IPS DF 19.7 (cell line): Measurements from ENCODE around the gene ACTR3C.
"Not testable (repeated sequence)": the region's sequence is repeated elsewhere in the genome, so short reads cannot be mapped to it uniquely, and the experiment has no call there.

Experiments used
- DNase-seq: peaks from one replicate; pipeline ENCODE4 v3.0.0-alpha.2; 2013; ENCODE audit warnings: low read depth, low spot score

ACTR3C gene

DNA sequence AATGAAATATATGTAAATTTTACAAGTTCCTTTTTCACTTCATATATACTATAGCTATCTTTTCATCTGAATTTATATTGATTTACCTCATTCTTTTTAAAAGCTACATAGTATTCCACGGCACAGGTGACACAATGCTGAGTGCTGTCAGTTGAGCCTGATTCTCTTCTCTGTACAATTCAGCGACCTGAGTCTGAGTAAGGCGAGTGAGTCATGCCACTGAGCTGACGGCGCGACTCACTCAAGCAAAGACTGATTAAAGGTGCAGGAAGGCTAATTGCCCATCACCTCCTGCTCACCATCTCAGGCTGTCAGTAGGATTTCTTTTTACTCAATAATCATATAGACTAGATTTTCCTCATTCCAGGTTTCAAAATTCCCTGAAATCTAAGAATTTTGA, 39.7 kb downstream of the ACTR3C start:
- DNase-seq = not testable (repeated sequence)

DNA sequence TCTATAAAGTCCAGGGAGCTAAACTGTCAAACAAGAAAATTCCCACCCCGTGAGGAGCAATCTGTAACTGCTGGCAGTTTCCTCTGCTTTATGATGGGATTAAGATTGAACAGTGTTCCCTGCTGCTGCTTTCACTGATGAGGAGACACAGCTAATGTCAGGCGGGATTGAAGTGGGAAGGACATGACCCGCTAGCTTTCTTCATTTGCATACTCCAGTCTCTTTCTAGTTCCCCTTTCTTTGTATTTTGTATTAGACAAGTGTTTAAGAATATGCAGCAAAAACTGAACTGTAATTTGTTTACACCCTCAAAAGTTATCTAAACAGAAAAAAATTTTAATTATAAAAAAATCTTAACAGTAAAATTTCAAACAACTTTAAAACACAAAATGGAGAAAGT, 40.2 kb downstream of the ACTR3C start:
- not testable (repeated sequence) for DNase-seq

DNA sequence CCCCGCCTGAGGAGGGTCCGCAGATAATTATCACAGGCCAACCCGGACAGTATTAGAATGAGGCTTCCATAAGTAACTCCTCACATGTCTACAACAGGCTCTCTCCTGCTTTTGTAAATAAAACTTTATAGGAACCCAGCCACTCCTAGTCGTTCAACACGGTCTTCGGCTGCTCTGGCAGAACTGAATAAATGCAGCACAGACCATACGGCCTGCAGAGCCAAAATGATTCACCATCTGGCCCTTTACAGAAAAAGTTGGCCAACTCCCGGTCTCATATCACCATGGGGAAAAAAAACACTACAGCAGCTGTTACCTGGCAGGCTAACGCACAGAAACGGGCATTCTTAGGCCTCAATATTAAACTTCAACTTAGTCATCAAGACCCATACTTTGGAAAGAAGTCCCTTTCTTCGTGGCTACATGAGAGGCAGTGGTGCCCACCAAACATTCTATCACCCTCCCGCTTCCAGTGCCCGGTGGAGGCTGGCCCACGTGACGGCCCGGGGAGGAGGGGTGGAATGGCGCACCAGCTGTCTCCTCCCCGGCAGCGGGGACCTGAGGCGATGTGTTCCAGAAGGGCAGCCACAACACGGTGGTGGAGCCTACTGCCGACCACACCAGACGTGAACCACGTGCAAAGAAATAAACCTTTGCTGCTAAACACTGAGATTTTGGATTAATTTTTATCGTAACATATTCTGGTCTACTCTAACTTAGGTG, 41.5 kb downstream of the ACTR3C start:
- DNase-seq = not testable (repeated sequence)

DNA sequence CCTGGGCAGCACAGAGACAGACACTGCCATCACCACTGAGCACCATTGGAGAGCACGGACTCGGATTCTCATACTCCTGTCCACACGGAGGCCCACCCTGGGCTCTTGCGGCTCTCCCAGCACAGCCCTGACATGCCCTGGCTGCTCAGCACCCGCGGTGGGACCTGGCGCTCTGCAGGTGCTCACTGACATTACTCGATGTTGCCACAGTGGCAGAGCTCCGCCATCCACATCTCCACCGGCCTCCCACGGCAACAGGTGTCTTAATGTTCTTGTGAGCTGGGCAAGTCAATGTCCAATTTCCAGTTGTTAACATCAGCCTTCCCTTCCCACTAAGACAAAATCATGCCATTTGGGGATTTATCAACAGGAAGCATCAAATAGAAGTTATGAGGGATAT, 45.0 kb downstream of the ACTR3C start:
- DNase-seq = not testable (repeated sequence)

DNA sequence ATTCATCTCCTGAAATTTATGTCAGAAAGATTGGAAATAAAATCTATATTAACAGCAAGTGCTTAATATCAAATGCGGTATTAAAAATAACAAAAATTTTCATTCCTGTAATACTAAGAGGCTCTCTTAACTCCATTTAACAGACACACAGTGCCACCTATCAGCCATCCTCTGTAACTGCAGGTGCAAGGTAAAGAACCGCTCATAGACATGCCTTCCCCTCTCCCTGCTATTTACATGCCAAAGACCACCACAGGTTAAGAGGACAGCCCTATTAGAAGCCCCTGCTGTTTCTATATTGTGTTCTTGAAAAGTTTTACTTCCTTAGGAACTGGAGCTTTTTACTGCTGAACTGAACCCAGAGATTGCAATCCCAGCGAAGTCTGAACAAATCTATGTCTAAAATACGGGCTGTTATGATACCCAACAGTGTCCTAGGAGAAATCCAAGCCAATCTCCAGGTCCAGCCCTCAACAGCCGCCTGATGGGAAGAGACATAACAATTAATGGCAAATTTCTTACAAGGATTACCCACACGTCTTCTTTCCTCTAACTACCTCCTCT, 47.1 kb downstream of the ACTR3C start:
- DNase-seq = not testable (repeated sequence)

DNA sequence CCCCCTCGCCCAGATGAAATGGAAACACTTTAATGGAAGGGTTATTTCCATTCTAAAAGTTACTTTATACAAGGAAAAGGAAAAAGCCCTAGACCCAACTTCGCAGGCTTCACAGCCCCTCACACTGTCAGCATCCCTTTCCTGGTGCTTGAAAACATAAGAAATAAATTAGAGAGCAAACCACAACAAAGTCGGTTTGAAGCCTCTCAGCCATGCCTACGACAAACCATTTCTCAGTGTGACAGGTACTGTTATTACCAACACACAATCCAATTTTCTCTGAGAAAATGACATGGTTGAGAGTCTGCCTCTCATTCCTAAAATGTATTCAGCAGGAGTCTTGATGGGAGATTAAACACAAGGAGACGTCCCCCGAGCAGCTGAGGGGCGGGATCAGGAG, 51.4 kb downstream of the ACTR3C start:
- DNase-seq = not testable (repeated sequence)

DNA sequence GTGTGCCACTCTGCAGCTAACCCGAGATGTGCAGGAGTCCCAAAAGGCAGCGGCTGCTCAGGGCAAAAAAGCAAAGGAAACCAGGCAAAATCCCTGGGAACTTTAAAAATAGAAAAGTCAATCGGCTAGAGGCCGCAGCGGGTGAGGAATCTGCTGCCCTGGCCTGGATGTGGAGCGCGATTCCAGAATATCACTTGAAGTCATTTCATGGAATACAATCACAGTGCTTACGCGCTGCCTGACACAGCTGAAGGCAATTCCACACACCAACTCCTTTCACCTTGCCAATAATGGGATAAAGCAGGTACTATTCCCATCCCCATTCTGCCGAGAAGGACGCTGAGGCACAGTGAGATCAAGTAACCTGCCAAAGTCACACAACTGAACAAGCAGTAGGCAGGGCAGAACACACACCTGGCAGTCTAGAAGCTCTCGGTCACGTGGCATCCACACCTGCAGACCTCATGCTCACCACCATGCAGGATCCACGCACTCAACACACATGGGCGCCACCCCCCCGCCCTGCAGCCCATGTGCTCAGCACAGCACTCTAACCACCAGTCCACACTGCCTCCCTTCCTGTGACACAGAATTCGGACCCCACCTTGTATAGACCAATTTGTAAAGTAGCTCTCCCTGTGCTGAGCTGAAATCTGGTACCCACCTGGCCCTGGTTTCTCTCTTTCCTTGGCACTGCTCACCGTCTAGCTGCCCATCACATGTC, 53.1 kb downstream of the ACTR3C start:
- not testable (repeated sequence) for DNase-seq

DNA sequence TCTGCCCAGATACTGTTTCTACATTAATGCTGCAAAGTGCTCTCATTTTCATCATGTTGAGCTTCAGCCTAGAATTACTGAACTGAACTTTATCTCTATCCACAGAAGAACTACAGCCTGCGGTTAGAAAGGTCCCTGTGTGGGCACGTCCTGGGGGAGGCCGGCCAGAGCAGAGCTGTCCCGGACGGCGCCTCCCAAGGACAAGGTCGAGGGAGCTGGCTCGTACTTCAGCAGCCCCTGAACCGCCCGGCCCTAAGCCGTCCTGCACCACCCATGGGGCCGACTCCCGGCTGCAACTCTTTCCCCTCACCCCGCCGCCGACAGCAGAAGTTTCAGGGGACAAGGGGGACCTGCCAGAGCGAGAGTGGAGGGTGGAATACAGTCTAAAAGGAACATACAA, 54.5 kb downstream of the ACTR3C start:
- not testable (repeated sequence) for DNase-seq

DNA sequence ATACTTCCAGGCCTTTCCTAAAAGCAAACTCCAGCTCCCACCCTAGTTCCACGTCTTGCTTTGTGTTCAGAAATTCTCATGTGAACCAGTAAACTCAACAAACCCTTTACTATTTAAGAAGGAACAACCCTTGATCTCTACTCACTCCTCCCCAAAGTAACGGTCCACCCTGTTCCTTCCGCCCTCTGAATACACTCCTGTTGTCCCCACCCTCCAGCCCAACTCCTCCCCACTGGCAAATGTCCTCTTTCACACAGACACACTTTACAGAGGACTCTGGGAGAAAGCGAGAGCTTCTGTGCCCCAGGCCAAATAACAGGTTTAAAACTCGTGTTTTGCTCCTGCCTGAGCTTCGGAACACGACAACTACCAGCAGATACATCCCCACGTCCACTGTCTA, 55.1 kb downstream of the ACTR3C start:
- DNase-seq = not testable (repeated sequence)

DNA sequence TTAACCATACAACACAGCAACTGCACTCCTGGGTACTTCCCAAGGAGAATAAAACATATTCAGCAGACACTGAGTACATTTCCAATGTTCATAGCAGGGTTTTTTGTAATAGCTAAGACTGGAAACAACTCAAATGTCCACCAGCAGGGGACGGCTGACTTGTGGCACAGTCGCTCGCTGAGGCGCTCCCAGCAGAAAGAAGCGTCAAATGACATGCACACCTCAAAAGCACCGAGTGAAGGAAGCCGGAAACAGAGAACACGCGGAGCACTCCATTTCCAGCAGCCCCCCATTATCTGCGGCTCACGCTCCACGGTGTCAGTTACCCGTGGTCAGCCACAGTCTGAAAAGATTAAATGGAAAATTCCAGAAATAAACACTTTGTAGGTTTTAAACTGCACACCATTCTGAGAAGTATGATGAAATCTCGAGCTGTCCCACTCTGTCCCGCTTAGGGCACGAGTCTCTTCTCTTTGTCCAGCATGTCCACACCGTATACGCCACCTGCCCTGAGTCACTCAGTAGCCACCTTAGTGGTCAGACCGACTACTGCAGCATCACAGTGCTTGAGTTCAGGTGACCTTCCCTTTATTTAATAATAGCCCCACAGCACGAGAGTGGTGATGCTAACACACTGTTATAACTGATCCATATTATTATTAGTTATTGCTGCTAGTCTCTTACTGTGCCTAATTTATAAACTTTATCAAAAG, 56.2 kb downstream of the ACTR3C start:
- not testable (repeated sequence) for DNase-seq

DNA sequence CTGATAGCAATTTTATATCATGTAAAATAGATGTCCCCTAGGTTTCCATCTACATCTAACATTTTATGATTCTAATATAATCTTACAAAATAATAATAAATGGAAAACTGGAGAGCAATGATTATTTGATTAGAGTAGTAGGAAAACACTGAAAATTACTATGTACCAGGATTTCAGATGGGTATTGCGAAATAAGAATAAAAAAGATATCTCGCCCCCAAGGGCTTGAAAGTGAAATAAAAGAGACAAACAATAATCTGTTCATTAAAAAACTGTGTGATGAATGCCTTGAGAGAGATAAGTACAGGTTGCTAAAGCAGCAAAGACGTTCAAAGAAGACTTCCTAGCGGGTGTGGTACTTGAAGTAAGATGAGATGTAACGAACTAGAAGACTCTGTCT, 60.7 kb downstream of the ACTR3C start:
- not testable (repeated sequence) for DNase-seq

DNA sequence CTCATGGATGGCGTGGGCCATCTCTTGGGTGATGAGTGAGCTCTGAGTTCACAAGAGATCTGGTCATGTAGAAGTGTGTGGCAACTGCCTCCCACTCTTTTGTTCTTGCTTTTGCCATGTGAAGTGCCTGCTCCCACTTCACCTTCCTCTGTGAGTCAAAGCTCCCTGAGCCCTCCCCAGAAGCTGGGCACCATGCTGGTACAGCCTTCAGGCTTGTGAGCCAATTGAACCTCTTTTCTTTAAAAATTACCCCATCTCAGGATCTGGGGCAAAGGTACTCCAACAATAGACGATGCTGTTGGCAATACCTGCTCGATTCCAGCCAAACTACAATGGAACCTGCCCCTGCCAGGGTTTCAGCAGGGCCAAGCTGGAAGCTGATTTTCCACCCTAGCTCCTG, 75.6 kb downstream of the ACTR3C start:
- DNase-seq = not testable (repeated sequence)

DNA sequence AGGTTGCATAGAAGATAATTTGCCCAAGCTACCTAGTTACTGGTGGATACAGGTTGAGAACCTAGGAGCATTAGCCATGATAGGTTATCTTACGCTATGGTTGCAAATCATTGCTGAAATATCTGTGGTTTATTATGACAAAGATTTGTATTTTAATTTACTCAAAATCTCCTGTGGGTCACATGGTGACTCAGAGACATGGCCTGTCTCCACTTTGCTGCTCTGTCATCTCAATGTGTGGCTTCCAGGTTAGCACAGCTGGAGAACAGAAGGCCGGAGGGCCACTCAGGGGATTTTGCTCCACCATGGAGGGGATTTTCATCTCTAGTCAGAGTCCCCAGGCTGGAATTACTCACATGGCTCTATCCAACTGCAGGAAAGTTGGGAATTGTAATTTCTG, 78.1 kb downstream of the ACTR3C start:
- not testable (repeated sequence) for DNase-seq

DNA sequence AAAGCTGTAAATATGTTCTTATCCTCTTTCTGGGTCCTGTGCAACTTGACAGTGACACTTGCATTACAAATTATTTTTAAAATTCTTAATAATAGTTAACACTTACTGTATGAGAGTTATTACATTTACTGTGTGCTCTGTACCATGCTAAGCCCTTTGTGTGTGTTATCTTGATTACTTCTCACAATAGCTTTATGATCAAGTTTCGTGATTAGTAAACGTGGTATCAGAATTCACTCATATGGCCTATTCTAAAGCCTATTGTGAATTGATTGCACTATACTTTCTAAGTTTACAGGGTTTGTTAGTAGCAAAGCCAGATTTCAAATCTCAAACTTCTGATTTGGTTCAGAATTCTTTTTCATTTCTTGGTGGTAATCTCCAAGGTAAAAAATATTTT, 80.4 kb downstream of the ACTR3C start:
- DNase-seq = not testable (repeated sequence)

DNA sequence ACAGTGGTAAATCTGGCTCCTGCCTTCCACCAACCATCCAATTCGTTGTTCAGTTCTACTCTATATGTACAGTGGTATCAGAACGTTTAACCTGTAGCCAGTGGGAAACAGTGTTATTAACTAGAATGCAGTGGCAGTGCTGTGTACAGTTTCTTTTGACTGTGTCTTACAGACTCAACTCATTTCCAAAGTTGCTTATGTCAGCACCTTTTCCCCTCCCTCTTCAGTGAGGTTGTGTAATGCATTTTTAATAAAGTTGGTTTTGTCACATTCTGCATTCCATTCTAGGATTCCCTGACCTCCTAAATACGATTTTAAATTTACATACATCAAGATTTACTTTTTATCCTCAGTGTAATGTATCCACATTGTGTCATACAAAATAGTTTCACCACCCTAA, 97.9 kb downstream of the ACTR3C start:
- DNase-seq = not testable (repeated sequence)

DNA sequence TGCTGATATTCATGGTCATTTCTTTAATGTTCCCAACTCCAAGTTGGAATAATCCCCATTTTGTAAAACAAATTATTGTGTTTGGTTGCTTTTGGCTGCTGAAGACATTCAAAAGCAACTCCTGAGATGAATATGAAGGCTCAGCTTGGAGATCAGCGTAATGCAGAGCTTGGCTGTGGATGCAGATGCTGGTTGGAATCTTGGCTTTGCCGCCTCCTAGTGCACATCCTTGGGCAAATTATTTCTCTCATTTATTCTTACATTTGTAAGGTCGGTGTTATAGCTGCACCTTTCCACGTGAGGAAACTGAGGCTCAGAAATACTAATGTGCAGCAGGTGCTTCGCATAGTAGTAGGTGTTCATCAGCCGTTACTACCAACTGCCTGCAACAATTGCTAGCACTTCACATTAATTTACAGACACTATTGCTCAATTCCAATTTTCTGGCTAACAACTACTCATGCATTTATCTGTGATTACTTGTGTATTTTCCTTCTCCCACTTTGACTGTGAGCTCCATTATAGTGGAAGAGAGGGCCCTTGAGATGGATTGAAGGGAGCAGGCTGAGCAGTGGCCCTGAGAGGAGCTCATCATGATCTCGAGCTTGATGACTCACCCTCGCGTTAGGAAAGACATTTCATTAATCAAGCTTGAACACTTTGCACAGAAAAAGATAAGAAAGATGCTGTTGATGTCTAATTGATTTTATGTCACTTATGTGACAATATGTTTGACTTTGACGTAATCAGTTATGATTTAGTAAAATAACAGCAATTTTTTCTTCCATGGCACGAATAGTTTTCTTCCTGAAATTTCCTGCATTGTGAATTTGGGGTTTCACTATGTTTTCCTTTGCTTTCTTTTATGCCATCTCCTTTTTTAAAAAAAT, 101.0 kb downstream of the ACTR3C start:
- not testable (repeated sequence) for DNase-seq

DNA sequence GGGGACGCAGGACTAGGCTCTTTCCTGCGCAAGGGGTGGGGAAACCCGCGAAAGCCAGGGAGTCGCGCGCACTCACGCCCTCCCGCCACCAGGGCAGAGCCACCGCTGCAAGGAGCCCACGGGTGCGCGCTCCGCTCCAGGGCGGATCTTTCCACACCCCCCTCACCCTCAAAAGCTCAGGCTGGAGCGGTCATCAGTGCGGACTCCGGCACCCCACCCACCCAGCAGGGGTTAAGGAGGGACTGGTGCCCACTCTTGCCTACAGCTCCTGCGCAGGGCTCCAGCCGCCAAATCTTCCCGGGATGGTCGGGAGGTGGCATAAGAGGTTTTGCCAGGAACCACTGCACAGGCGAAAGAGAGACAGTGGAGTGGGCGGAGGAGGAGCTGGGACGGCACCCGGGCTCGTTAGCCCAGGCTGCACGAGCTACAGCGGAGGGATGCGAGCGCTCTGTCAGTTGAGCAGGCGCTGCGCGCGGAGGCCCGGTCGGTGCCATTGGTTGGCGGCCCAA, 102.6 kb downstream of the ACTR3C start:
- not testable (repeated sequence) for DNase-seq

DNA sequence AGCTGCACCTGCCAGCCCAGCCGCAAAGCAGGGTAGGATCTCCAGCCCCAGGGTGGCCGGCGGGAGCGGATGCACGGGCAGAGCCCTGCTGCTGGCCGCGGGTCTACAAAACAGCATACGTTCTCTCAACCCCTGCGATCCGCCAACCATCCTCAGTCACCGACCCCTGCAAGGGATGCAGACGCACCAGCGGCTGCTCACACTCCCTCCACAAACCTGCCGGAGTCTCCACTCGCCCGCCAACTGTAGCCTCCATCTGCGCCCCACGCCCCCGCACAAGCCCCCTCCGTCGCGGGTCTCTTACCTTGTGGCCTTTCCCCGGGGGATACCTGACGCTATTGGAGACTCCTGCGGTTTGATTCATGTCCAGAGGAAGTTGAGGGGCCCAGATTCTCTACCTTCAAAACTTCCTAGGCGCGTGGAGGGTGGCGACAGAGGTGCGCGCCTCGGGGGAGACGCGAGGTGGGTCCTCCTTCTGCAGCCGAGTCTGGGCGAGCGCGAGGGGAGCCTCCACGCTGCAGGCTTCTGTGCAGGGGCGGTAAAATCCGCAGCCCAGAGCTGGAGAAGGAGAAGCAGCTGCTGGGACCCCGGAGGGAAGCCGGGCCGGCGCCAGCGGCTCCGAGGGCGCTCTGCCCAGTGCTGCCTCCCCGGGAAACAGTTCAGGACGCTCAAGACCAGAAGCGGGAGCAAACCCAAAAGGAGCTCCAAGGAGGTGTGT, 103.2 kb downstream of the ACTR3C start:
- not testable (repeated sequence) for DNase-seq

DNA sequence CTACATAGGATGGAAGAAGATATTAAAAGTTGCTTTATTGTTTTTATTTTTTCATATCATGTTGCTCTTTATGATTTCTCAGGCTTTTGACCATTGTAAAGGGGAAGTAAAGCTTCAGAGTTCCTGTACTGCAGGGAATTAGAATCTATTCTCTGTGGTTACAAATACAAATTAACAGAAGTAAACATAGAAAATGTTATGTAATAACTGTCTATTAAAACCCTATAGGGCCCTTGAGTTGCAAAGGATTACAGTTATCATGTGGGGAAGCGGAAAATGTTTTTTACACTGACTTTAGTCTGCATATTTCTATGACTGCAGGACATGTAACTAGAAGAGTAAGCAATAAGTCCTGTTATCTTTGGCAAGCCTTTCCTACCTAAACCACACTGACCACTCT, 116.5 kb downstream of the ACTR3C start:
- not testable (repeated sequence) for DNase-seq

DNA sequence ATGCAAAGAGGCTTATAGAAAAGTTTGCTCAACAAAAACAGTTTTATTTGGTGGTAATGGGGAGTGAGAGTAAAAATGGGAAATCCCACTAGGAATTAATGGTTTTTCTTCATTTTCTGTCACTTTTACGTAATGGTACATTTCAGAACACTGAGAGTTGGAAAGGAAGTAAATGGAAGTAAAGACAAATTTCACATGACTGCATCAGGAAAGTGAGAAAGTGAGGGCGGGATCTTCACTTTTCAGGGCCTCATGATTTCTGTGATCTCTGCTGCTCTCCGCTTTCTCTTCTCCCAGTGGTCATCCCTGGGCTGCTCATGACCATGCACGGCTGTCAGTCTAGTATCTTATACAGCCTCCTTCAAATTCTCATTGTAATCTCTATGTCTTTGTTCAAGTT, 117.5 kb downstream of the ACTR3C start:
- DNase-seq = not testable (repeated sequence)
